HG03521 (cell line): ENCODE measurements around the gene CAB39.
"Not testable (repeated sequence)": the region's sequence is repeated elsewhere in the genome, so short reads cannot be mapped to it uniquely, and the experiment has no call there.

Experiments
- ATAC-seq: cut with Tn5 transposase; IDR thresholded peaks from one replicate; pipeline ENCODE4 v1.9.1; 2021; ENCODE audit warnings: mild to moderate bottlenecking, moderate library complexity; ENCODE audit not compliant: unreplicated experiment

The CAB39 gene

DNA sequence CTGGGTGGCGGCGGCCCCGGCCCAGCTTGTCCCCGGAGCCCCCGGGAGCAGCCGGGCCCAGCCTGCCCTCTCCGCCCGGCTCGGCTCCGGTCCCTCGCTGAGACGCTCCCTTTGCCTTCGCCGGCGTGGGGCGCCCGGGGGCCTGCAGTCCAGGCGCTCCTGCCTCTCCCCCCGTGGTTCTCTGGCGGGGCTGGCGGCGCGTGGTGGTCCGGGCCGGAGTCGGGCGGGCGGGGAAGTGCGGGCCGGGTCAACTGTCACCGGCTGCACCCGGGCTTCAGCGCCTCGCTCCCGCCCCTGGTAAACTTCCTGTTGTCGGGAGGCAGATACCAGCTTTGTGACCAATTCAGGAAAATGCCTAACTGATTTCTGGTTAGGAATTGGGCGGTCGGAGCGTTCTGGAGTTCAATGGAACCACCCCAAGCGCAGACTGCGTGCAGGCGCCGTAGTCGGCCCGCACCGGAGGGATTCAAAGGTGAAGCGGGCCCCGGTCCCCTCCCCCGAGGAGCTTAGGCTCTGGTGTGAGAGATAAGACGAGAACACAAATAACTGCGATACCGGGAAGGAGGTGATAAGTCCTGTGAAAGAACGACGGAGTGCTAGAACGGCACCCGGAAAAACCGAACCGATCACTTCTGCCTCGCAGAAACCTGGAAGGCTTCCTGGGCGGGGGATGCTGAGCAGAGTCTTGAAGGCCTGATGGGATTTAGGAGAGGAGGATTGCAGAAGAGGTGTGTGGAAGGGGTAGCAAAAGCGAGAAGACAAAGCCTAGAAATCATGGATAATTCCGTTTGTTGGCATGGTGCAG, 891 bp downstream of the CAB39 start:
- ATAC-seq = no peak

DNA sequence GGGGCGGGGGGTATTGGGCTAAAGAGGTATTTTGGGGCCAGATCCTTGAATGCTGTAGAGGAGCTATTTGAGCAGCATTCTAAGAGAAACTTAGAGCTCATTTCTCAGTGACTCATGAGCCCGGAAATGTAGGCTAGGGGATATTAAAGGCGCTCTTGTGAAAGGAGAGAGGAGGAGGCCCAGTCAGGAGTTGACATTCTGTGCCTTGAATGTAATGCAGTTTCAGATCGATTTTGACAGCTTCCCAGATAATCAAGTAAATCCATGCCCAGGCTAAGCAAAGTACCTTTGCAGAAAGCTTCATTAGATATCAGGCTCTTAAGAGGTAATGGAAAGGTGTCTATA, 1.5 kb downstream of the CAB39 start:
- ATAC-seq = no peak

- ATAC-seq = no peak
Measured at GRCh38 chr2:230715201-230715600, 2.6 kb downstream of the CAB39 start.

- ATAC-seq = no peak
Measured at GRCh38 chr2:230716588-230716987, 3.9 kb downstream of the CAB39 start.

- no peak for ATAC-seq
Measured at GRCh38 chr2:230717600-230717999, 5.0 kb downstream of the CAB39 start.

DNA sequence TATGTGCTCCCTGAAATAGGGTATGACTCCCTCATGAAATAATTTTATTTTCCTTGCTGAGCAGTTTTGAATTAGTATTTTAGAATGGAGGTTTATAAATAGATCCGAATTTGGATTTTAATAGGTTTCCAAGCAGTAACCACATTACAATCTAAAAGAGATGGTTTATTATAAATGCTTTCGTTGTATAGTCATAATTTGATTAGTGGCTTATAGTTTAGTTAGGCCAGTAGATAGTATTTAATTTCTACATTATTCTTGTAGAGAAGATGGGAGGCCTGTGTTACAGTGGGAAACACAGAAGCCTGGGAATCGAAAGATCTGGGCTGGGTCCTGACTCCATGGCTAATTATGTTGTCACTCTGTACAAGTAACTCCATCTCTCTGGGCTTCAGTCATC, 6.7 kb downstream of the CAB39 start:
- no peak for ATAC-seq

DNA sequence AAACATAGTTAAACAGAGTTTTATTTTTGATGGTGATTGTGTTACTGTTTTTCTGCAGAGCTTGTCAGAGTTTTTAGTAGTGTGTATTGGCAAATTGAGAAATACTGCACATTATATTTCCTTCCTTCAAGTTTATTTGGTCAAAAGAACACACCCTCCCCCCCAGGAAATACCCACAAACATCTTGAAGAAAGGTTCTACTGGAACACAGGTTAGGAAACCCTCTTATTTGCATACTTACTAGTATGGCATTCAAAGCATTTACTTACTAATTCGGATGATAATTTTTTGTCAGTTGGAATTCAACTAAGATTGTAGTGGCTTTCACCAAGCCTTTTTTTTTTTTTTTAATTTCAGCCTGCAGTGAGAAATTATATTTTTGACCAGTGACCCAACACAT, 9.1 kb downstream of the CAB39 start:
- ATAC-seq = no peak

DNA sequence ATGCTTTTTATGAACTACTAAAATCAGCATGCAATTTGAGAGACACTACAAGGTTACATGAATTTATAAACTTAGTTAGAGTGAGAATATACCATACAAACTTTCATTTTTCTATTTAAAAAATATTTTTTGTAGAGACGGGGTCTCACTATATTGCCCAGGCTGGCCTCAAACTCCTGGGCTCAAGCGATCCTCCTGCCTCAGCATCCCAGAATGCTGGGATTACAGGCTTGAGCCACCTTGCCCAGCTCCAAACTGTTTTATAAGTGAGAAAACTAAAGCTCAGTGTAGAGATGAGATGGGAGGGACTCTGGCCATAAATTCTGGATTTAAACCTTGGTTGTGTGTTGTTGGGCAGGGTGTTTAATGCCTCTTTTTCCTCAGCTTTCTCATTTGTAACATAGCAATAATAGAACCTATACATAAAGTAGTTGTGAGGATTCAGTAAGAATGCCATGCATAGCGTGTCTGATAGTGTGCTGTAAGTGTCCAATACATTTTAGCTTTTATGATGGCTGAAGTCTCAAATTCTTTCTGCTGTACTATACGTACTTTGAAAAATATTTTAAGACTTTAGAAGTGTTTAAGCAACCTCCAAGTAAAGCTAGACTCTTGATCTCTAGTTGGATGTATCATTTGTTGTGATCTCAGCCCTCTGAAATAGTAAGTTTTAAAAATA, 9.7 kb downstream of the CAB39 start:
- no peak for ATAC-seq

- ATAC-seq = no peak
Measured at GRCh38 chr2:230723363-230723762, 10.7 kb downstream of the CAB39 start.

- ATAC-seq = not testable (repeated sequence)
Measured at GRCh38 chr2:230724957-230725356, 12.3 kb downstream of the CAB39 start.

DNA sequence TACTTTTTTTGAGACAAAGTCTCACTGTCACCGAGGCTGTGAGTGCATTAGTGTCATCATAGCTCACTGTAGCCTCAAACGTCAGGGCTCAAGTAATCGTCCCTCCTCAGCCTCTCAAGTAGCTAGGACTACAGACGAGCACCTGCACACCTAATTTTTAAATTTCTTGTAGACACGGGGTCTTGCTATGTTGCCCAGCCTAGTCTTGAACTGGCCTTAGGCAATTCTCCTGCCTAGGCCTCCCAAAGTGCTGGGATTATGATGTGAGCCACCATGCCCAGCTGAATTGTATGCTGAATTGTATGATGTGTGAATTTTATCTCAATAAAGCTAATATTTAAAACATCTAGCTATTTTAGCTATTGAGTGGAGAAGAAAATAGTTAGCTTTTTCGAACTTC, 18.9 kb downstream of the CAB39 start:
- no peak for ATAC-seq

GRCh38 chr2:230732914-230733401, 20.3 kb downstream of the CAB39 start:
- no peak for ATAC-seq

DNA sequence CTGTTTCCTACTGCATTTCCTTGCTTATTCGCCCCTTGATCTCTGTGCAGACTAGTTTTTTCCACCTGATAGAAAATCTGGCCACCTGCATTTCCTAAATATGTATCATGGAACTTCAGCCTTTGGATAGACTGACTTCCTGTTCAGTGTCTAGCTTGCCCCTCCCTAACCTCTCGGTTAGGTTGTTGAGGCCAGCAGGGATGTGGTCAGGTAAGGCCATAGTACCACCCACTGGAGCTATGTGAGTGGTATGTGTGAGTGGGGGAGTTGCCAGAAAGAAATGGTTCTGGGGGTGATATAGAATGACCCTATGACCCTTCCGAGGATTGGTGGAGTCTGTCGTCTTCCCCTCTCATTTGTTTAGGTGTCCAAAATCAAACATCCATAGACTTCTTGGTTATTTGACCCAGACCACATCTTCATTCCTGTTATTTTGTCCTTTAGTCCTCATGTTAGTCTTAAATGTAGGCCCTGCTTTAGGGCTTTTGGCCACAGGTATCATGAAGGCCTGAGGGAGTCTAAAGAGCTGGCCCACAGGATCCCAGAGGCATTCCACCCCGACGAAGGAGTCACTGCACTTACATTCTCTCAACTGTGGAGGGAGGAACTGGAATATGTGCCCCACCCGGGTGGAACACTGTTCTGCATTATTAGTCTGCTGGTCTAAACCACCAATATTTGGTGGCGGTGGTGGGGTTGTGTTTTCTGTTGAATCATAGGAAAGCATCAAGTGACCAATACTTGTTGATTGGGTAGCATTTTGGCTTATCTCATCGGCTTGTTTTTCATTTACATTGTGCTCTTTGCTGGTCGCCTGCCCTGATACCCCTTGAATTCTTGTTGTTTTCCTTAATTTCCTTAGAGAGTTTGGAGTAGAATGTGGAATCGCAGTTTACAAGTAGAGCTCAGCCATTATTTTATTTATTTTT, 21.9 kb downstream of the CAB39 start:
- ATAC-seq = no peak

DNA sequence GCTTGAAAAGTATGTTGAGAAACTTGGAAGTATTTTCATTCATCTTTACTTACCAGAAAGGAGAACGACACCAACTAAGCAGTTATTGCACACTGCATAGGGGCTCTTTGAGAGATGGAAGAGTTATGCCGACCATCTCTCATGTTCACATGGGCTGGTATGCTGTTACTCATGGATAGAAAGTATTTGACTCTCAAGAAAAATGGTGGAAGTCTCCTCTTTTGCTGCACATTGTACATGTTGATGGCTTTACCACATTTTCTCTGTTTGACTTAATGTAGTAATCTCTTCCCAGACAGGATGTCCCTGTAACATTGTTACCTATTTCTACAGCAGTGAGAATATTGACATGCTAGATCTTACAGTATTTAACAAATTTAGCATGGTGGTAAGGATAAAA, 23.2 kb downstream of the CAB39 start:
- no peak for ATAC-seq

DNA sequence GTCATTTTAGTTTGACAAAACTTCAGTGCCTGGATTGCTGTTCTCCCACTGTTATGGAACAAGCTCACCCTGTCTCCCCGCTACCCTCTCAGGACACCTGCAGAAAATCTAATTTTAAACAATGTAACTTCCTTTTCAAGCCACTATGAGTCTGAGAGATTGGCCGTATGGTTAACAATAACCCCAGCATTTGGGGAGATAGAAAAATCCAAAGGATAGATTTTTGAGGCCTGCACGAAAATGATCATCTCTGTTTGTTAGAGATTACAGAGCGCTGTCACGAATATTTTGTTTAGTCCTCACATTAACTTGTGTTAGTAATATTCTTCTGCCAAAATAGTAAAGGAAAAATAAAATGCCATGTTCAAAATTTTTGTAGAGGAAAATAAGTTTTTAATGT, 24.7 kb downstream of the CAB39 start:
- no peak for ATAC-seq

- ATAC-seq = no peak
Measured at GRCh38 chr2:230737791-230738226, 25.2 kb downstream of the CAB39 start.

DNA sequence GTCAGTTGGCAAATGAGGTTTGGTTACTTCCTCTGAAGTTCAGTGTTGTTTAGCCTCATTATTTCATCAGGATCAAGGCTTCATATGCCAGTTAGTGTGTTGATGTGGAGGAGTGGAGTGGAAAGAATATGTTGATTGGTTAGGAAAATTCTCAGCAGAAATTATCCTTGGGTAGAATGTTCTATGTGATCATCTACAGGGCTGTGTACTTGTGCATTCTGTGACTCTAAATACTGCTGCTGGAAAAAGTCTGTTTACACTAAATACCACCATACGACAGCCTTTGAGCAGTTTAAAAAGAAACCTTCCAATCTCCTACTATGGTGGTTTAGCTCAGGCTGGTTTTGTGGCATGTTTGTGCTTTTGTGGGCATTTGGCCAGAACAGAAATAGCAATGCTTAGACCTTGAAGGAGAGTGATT, 25.8 kb downstream of the CAB39 start:
- ATAC-seq = no peak

GRCh38 chr2:230738924-230739323, 26.3 kb downstream of the CAB39 start:
- no peak for ATAC-seq

DNA sequence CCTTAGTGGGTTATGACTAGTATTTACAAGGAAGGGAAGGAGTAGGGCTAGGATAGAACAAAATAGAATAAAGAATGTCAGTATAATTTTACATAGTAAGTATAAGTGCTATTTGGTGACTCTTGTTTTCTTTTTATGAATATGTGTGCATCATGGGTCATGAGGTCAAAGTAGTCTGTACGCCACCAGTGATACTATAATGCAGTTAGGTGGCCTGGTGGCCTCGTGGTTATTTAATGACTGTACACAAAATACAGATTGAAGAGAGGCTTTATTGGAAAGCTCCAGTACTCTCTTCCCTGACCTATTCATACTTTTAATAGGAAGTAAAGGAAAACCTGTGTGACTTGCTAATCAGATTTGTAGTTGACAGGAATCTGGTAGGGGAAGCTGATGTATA, 27.3 kb downstream of the CAB39 start:
- ATAC-seq = no peak

DNA sequence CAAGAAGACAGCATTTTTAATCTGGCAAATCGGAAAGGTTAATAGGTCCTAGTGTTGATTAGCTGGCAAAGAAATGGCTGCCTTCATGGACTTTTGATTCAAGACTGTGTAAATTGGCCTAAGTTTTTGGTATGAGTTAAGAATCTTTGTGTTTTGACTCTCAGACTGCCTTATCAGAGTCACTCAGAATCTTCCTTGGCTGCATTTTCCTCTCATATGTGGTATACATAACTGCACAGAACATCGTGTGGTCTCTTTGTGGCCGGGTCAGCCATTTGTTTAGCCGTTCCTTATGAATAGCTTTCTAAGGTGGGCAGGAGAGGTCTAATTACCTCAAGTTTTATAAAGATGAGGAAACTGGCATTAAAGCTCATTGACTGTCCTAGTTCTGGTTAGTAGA, 30.1 kb downstream of the CAB39 start:
- ATAC-seq = no peak

DNA sequence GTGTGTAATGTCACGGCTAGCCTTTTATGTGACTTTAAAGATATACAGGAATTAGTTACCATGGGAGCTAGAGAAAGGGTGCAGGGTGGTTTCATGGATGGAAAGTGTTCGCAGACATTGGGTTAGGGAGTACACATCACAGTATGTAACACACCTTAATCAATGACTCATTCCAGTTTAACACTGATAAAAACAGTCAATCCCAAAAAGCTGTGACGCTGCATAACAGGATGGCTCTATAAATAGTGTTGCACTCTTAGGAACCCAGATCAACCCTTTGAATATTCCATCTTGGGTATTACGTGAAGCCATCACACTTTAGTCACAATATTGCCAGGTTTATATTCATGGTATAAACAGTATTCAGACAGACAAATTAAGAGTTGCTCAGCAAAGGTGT, 33.6 kb downstream of the CAB39 start:
- ATAC-seq = no peak
